Eye (tissue), 1 donor: ENCODE results near the gene ARRB1.
A peak's percentile ranks its signal among the peaks of the same experiment; 100 is the strongest.
"Not testable (repeated sequence)": the region's sequence is repeated elsewhere in the genome, so short reads cannot be mapped to it uniquely, and the experiment has no call there.

Experiments
- DNase-seq: peaks from one replicate; pipeline ENCODE4 v3.0.0-alpha.2; 2015

ARRB1 gene

DNA sequence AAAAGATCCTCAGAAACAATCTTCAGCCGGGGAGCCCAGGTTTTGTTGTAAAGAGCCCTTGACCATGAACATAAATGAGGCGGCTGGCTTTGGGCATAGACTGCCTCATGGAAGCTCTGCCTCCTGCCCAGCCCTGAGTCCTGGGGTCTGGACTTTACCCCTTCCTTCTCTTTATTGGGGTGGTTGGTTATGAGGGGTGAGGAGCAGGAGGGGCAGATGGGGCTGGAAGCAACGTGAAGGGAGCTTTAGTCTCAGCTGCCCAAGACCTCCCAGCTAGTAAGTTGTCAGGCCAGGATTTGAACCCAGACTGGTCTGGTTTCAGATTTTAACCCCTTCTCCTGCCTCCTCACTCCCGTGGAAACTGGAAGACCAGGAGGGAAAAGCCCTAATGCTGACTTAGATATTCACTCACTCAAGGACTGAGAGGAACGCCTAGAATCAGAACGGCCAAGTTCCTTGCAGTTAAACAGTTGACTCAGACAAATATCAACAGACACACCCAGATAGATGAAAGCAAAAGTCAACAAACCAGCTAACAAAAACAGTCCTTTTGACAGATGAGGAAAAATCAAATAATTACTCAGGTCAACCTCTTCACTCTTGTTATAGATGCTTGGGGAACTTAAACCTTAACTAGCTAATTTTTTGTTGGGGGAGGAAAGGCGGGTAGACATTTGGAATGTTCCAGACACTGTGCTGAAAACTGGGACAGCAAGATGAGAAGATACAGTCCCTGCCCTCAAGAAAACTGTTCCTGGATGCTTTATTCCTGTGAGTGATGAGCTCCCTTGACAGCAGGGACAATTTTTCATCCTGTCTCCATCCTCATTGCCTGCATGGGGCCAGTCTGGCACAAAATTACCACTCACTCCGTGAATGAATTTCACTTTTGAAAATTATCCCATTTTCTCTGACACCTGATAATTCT is 20.8 kb upstream of the ARRB1 start:
- no peak for DNase-seq

DNA sequence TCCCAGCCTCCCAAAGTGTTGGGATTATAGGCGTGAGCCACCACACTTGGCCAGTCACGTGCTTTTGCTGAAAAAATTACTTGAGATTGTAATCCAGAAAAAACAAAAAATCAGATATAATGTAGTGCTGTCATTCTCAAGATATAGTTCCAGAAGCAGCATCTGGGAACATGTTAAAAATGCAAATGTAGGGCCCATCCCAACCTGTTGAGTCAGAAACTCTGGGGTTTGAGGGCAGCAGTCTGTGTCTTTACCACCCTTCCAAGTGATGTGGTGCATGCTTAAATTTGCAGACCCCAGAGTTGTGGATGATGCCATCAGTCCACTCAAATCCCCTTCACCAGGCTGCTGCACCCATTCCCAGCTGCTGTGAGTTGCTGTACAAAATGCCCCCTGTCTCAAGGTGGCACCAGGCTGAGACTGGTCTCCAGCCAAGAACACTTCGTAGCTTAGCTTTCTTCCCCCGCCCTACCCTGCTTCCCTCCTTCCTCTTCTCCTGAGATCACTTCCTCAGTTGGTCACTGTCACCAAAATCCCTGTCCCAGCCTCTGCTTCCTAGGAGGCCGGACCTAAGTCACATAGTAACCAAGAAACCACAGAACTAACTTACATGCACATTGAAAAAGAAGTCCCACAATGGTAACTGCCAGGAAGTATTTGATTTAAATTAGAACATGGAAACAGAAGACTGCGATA is 18.2 kb upstream of the ARRB1 start:
- no peak for DNase-seq

DNA sequence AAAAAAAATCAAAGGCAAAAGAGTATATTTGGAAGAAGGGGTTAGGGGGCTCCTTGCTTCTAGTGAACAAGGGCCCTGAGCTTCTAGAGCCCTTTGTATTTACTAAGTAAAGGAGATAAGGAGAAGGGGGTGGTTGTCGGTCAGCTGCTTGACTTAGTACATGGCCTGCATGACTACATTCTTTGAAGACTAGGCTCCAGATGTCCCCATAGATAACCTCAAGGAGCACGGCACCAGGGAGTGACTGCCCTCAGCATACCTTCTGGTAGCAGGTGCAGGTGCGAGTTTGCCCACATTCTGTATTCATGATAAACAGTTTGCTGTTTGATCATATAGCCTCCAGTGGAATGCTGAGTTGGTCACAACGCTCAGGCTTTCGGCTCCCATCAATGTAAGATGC is 15.4 kb upstream of the ARRB1 start:
- DNase-seq = not testable (repeated sequence)

DNA sequence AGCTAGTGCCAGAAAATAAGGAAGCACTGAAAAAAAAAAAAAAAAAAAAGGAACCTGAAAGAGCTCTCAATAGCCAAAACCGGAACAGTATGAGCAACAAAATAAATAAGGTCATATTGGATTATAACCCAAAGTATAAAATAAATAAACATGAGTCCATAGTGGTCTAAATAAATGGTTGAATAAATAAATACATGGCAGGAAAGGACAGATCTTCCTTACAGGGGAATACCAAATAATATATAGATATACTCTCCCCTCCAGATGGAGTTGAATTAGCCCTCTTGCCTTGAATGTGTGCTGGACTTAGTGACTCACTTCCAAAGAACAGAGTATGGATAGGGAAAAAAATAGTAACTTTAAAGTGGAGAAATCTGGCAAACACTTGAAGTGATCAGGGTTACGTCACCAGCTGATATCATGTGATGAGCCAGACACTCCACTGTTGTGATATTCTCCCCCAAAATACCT is 14.3 kb upstream of the ARRB1 start:
- no peak for DNase-seq

DNA sequence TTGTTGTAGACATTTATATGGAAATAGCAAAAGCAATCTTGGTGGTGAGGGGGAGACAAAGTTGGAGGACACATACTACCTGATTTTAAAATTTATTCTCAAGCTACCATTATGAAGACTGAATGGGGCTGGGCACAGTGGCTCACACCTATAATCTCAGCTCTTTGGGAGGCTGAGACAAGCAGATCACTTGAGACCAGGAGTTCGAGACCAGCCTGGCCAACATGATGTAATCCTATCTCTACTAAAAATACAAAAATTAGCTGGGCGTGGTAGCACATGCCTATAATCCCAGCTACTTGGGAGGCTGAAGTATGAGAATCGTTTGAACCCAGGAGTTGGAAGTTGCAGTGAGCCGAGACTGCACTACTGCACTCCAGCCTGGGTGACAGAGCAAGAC is 10.8 kb upstream of the ARRB1 start:
- not testable (repeated sequence) for DNase-seq

DNA sequence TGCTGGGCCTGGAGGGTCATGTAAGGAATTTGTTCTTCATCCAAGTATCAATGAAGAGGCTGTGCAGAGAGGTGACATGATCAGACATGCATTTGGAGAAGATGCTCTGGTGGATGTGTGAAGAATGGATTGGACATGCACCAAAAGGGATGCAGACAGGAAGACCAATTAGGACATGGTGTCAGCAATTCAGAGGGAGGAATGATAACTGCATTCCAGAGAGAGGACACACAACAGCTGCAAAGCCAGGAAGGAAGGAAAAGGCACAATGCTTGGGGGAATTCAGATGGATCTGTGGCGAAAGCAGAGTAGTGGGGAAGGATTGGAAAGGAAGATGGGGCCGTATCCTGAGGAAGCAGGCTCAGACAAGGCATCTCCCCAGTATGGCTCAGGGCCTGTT is 5.2 kb upstream of the ARRB1 start:
- no peak for DNase-seq

DNA sequence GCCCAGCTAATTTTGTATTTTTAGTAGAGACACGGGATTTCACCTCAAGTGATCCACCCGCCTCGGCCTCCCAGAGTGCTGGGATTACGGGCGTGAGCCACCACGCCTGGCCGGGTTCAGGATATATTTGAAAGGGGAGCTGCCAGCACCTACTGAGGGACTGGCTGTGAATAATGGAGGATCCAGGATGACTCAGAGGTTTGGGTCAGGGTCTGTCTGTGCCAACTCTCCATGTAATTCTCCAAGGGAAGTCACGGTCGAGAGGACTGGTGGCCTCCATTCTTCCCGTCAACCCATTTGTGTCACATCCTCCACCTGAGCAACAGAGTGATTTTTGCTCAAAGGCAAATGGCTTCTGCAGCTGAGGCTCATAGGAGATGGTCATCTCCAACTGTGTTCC is 3.6 kb upstream of the ARRB1 start:
- no peak for DNase-seq

DNA sequence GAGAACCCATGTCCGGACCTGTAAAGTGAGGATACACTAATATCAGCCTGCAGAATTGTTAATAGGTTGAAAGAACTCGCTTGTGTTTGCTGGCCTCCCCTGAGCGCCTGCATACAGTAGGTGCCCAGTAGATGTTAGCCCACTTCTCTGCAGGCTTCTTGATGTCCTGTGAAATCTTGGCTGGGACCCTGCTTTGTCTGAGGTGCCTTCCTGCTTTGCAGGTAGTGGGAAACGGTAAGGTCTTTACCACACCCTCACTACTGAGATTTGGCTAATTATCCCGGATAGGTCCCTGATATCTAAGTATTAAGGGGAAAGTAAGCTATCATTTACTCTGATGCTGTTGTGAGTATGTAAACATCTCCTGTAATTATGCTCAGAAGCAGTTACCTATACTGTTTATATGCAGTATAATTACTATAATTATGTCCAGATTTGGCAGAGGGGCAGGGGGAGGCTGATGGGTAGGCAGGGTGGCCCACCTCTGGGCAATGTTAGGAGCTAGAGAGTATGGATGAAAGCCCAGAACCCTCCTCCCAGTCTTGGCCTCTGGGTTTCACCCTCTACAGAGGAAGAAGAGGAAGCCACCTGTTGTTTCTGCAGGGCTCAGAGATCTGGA is 1.2 kb upstream of the ARRB1 start:
- DNase-seq = no peak

DNA sequence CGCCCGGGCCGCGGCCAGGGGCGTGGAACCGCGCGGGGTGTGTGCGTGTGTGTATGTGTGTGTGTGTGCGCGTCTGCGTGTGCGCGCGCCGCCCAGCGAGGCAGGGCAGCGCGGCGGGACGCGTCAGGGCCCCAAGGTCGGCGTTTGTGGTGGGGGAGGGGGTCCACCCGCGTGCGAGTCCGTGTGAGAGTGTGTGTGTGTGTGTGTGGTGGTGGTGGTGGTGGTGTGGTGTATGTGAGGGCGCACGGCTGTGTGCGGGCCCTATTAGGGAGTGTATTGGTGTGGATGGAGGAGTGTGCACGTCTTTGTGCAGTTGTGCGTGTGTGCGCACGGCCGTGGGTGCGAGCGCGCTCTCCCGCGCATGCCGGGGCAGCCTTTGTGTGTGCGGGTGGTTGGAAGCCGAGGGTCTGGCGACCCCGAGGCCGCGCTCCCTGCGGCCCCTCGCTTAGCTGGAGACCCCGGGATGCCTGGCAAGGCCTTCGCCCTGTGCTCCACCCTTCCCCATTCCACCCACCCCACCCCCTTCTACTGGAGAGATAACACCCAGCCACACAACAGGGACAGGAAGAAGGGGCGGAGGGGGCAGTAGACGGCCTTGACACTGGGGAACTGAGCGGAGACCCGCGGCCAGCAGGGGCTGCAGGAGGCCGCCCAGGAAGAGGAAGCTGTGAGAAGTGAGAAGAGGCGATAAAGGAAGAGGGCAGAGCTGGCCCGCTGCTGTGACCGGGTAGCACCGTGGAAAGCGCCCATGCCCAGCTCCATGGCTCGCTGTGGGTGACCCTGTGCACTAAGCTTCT is 528 bp upstream of the ARRB1 start:
- peak; percentile 85 for DNase-seq

DNA sequence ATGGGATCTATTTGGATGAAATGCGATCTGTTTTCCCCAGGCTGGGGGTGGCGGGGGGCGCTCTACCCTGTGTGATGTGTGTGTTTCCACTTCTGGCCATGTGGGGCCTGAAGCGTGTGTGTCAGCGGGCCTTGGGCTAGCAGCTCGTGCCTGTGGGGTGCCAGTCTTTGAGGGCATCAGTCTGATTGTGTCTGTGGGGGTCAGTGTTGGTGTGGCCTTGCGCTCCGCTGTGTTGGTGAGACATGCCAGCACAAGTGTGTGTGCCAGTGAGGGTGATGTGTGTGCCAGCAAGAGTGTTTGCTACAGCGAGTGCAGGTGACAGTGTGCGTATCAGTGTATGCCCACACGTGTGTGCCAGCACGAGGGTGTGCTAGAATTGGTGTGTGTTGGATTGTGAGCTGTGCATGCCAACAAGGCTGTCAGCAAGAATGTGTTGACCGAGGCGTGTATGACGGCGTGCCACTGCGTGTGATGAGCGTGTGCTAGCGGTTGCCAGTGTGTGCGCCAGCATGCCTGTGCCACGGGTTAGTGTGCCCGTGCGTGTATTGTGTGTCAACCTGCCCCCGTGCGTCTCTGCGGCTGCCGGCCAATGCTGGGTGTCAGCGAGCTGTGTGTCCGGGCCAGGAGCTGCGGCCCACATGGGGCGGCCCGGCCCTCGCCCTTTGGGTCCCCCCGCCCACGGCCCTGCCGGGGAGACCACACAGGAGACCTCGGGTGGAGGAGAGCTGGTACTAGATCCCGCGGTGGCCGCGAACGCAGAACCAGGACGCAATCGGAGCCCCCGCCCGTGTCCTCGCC is 519 bp downstream of the ARRB1 start:
- DNase-seq = peak; percentile 81

DNA sequence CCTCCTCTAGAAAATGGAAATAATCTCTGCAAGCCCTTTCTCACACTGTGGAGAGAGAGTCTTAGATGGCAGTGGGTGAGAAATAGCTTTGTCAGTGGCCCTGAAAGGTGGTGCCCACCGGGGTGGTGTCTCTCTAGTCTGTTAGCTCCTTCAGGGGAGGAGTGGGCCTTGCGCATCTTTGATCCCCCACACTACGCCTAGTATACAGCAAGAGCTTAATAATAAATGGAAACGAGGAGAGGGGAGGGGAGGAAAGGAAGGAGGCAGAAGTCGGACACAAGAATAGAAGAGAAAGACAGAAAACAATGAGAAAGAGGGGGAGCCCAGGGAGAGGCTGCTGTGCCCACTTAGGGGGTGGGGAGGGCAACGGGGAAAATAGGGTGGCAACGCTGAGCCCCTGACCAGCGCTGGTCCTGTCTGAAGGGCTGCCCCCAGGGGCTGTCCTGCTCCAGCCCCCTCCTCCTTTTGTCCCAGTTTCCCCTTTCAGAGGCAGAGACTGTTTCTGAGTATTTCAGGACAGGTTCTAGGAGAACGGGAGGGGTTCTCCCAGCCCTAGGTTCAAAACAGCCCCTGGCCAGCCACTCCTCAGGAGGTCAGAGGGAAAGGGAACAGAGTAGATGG is 1.2 kb downstream of the ARRB1 start:
- DNase-seq = no peak

DNA sequence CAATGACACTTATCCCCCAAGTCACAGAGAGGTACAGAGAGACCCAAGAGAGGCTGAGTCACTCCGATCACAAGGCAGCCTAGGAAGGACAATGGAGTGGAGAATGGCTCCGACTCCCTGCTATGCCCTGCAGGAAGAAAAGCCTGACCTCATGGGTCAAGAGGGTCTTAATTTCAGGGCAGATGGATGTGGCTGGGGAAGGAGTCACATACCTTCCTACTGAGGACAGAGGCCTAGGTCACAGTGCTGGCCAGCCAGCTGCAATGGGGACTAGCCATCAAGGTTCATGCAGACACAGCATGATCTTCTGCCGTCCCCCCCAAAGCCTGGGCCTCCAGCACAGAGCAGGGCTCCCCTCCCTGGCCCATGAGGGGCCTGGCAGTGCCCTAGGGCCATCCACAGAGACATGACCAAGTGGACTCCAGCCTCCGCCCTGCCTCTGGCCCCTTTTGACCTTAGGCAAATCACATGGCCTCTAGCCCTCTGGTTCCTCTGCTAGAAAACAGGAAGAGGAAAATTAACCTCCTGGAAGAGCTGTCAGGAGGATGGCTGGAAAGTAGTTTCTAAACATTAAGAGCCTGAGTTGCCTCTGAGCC is 1.8 kb downstream of the ARRB1 start:
- no peak for DNase-seq

DNA sequence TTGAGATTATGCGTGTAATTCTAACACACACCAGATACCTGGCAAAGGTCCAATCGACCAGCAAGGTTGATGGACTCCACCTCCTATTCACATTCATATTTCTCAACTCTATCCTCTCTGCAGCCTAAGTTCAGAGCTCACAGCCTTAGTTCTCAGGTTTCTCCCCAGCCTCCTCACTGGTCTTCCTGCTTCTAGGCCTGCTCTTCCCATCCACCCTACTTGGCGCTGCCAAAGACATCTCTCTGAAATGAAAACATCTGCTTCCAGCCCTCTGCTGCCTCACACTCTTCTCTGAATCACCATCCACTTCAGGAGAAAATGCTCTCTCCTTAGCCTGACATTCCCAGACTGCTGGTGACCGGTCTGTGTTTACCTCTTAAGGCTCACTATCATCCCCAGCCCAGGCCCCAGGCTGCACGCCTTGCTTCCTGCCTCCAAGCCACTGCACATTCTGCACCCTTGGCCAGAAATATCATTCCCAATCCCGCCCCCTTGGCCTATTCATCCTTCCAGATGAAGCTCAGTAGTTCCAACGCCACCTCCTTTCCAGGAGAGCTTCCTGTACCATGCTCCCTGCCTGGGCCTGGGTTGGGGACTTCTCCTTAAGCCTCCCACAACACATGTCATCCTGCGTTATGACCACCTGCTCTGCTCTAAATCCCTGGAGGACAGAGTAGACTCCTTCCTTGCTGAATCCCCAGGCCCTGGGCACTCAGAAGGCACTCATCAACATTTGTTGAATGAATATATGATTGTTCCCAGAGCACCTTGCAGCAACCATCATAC is 3.5 kb downstream of the ARRB1 start:
- DNase-seq = peak; percentile 47

DNA sequence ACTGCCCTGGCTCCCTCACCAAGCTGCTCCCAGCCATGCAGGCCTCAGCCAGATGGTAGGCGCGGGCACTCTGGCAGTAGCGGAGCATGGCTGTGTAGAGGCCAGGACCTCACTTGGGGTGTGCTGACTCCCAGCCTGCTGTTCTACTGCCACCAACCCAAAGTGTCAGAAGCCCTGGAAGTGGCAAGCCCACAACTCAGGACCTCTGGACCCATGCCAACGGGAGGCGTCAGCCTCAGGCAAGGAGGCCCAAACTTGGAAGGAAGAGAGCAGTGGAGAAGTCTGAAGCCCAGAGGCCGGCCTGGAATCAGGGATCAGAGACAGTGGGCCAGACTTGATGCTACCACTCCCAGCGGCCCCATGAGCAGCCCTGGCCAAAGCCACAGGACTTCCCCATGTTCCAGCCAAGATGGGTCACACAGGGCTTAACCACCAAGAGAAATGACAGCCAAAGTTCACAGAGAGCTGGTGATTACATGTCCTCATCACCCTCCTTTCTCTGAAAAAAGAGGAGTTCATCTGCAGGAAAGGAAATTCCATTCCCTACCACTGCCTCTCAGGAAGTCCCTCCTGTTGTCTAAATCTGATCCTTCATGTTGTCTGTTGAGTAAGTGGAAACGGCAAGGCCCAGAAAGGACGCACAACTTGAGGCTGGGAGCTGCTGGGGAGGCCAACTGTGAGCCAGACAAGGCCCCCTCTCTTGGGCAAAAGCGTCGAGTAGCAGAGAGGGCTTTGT is 4.4 kb downstream of the ARRB1 start:
- no peak for DNase-seq

DNA sequence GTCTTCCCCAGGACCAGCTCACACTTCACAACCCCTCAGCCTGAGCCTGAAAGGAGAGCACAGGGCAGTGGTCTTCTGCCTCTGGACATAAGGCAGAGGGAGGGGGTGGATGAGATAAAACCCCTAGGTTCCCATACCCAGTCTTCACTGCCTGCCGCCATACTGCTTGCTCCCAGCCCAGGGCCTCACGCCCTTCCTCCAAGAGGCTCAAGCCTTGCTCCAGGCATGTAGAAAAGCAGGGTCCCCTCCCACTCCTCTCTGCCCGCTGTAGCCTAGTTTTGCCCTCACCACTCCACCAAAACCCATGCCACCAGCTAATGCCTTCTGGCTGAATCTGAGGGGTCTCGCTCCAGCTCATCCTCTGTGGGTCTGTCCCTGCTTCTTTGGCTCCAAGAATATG is 5.2 kb downstream of the ARRB1 start:
- no peak for DNase-seq

DNA sequence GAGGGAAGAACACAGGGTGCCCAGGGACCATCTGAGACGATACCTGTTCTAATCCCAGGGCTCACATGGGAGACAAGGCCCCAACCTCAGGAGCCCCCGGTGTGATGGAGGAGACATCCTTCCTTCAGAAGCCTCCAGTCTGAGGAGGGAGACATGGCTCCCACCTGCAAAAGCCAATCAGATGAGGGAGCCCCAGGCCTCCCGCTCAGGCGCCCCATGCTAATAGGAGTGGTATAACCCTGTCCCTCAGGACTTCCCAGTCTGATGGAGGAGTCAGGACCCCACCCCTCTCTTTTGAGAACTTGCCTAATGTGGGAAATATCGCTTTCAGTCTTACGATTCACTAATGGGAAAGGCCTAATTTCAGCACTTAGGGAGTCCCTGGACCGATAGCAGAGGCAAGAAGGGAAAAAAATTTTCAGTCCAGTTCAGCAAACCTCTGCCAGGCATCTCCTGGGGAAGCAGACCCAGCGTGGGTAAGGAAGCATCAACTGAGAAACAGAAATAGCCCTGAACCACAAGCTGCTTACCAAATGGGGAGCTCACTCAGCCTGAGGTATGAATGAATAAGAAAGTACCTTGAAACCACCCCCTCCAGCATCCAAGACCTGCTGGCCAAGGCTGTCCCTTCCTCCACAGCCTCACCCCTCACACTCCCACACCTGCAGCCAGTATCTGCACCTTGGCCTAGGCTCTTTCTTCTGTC is 5.9 kb downstream of the ARRB1 start:
- no peak for DNase-seq

DNA sequence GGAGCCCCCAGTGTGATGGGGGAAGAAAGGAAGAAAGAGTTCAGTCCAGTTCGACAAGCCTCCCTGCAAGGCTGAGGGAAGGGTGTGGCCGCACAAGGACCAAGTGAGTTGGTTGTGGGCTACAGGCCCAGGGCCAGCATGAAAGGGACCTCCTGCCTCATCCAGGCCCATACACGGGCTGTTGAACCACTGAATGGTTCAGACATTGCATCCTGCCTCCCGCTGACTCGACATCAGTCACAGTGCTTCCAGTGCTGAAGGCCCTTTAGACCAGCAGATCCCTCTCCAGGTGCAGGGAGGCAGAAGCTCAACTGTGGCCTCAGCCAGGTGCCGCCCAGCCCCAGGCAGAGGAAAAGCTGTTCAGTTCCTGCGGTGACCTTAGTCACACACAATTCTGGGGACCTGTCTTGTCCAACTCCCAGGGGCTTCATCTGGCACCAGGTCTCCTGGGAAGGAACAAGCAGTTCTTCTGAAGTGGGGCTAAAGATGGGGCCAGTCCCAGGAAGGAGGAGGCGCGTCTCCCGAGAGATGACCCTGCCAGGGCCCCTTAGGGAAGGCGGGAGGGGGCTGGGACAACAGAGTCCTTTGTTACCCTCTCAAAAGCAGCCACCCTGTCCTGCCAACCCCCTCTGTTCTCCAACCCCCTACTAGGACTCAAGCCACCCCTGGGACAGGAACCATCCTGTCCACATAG is 6.6 kb downstream of the ARRB1 start:
- DNase-seq = no peak

DNA sequence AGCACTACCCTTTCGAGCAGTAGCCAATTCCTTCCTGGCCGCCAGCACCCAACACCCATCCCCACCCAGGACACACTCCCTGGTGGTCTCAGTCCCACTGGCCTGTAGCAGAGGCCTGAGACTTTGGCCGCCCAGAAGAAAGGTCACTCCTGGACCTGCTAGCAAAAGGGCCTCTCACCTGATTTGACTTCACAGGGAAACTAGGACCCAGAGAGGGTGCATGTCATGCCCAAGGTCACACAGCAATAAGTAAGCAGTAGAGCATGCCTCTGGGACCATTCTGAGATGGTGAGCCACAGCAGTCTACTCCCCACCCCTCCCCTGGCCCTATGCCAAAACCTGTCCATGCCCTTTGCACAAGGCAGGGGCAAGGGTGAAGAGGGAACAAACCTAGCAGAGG is 7.3 kb downstream of the ARRB1 start:
- DNase-seq = no peak
